SK-N-SH (cell line): Measurements from ENCODE around the gene CSN1S1. TPM values are rescaled to one million over a fixed set of nuclear protein-coding genes. Genes with fewer than 3 reads are reported as not detected.

ENCODE experiments used
- CTCF ChIA-PET: fragments of 300-600, 350-600 bp; formaldehyde crosslinking; extraction: SDS; loops from one replicate; lab custom pipeline; 2021; lab: Yijun Ruan, JAX
- POLR2A ChIA-PET: fragments of 350-600 bp; sonication (Branson Sonifier 250); formaldehyde crosslinking; extraction: SDS; loops from one replicate; lab custom pipeline; 2020; ENCODE audit warnings: antibody characterized with exemption, inconsistent platforms; lab: Yijun Ruan, JAX
- DNase-seq: peaks from one replicate; pipeline ENCODE4 v3.0.0; 2012
- H2AFZ ChIP-seq: fragments of 200-600 bp; sonication (generic); 2 replicates; pipeline ENCODE4 v1.8.1; 2016; ENCODE audit warnings: antibody characterized with exemption, mild to moderate bottlenecking, low read depth
- H3F3A ChIP-seq: fragments of 200-600 bp; sonication (generic); replicated peaks from 2 replicates; pipeline ENCODE3; 2016; ENCODE audit warnings: antibody characterized with exemption, mild to moderate bottlenecking; ENCODE audit not compliant: insufficient read depth
- H3K27ac ChIP-seq, 2 experiments: fragments of 200-500 bp in 1 of 2; fragments of 200-600 bp in 1 of 2; sonication (Bioruptor generic) in 1 of 2; sonication (generic), shearing (Covaris generic) in 1 of 2; 2 replicates each; pipeline versions ENCODE4 v1.5.1 to v1.6.1; 2014 to 2016; ENCODE audit warnings: low read depth in 2 of 2, inconsistent platforms in 1 of 2, low read length in 1 of 2, mild to moderate bottlenecking in 1 of 2, mixed read lengths in 1 of 2
- H3K27me3 ChIP-seq: fragments of 200-600 bp; sonication (generic), shearing (Covaris generic); 2 replicates; pipeline ENCODE4 v1.6.1; 2016; ENCODE audit warnings: mixed run types; ENCODE audit not compliant: insufficient read depth
- H3K36me3 ChIP-seq, 2 experiments: fragments of 200-500 bp in 1 of 2; fragments of 200-600 bp in 1 of 2; sonication (Bioruptor generic) in 1 of 2; sonication (generic) in 1 of 2; replicated peaks in 1 of 2; 2 replicates each; pipeline versions ENCODE3 to v1.5.1; 2014 to 2016; ENCODE audit warnings: low read length in 1 of 2, mild to moderate bottlenecking in 1 of 2; ENCODE audit not compliant: insufficient read depth in 2 of 2, control insufficient read depth in 1 of 2
- H3K4me1 ChIP-seq, 2 experiments: fragments of 200-500 bp in 1 of 2; fragments of 200-600 bp in 1 of 2; sonication (Bioruptor generic) in 1 of 2; sonication (generic), shearing (Covaris generic) in 1 of 2; 2 replicates each; pipeline versions ENCODE4 v1.5.1 to v1.6.1; 2014 to 2016; ENCODE audit warnings: low read depth in 1 of 2, low read length in 1 of 2, mixed run types in 1 of 2; ENCODE audit not compliant: insufficient read depth in 2 of 2, control insufficient read depth in 1 of 2
- H3K4me2 ChIP-seq: fragments of 200-600 bp; sonication (generic), shearing (Covaris generic); 2 replicates; pipeline ENCODE4 v1.6.1; 2017; ENCODE audit warnings: mixed run types
- H3K4me3 ChIP-seq, 2 experiments: fragments of 200-500 bp in 1 of 2; fragments of 200-600 bp in 1 of 2; sonication (Bioruptor generic) in 1 of 2; sonication (generic), shearing (Covaris generic) in 1 of 2; 2 replicates each; pipeline versions ENCODE4 v1.5.1 to v1.8.1; 2014 to 2016; ENCODE audit warnings: low read depth in 2 of 2, inconsistent platforms in 1 of 2, low read length in 1 of 2, mild to moderate bottlenecking in 1 of 2, mixed read lengths in 1 of 2, moderate library complexity in 1 of 2
- H3K79me2 ChIP-seq: fragments of 200-600 bp; sonication (generic); 2 replicates; pipeline ENCODE4 v1.8.1; 2017; ENCODE audit warnings: mild to moderate bottlenecking; ENCODE audit not compliant: insufficient read depth
- H3K9ac ChIP-seq: fragments of 200-600 bp; sonication (generic); 2 replicates; pipeline ENCODE4 v1.6.1; 2017; ENCODE audit warnings: mixed run types
- H3K9me2 ChIP-seq: fragments of 200-600 bp; sonication (generic); 2 replicates; pipeline ENCODE4 v1.6.1; 2017; ENCODE audit warnings: mixed run types
- H3K9me3 ChIP-seq: fragments of 200-600 bp; sonication (generic); 2 replicates; pipeline ENCODE4 v1.6.1; 2017; ENCODE audit warnings: mixed run types, mild to moderate bottlenecking, moderate library complexity
- H4K20me1 ChIP-seq: fragments of 200-600 bp; sonication (generic); 2 replicates; pipeline ENCODE4 v1.6.1; 2017; ENCODE audit warnings: mild to moderate bottlenecking, mixed run types; ENCODE audit not compliant: insufficient read depth
- CTCF ChIP-seq: fragments of 200-600 bp; sonication (generic); IDR thresholded peaks from 2 replicates; pipeline ENCODE4 v1.6.1; 2017; ENCODE audit warnings: antibody characterized with exemption, mild to moderate bottlenecking, moderate library complexity
- EP300 ChIP-seq, 2 experiments: IDR thresholded peaks; 2 replicates each; pipeline versions ENCODE4 v1.4.0 to v1.6.1; 2012; ENCODE audit warnings: borderline replicate concordance in 1 of 2, low read depth in 1 of 2, low read length in 1 of 2
- FOXJ3 ChIP-seq: sonication (generic); formaldehyde crosslinking; IDR thresholded peaks from 2 replicates; pipeline ENCODE4 v1.5.1; 2020; ENCODE audit warnings: mild to moderate bottlenecking, missing genetic modification reagents
- GABPA ChIP-seq: IDR thresholded peaks from 2 replicates; pipeline ENCODE4 v1.4.0; 2012; ENCODE audit warnings: low read depth, mild to moderate bottlenecking
- IRF3 ChIP-seq: fragments of 150-350 bp; IDR thresholded peaks from 2 replicates; pipeline ENCODE4 v1.6.1; 2016; ENCODE audit warnings: mild to moderate bottlenecking, low read depth, low read length
- MXI1 ChIP-seq: IDR thresholded peaks from 2 replicates; pipeline ENCODE4 v1.6.1; 2012; ENCODE audit warnings: mild to moderate bottlenecking, low read depth, low read length, improper control_type of control experiment
- NFIC ChIP-seq: IDR thresholded peaks from 2 replicates; pipeline ENCODE4 v1.4.0; 2012; ENCODE audit warnings: borderline replicate concordance
- PBX3 ChIP-seq: IDR thresholded peaks from 2 replicates; pipeline ENCODE4; 2012
- RAD21 ChIP-seq: IDR thresholded peaks from 2 replicates; pipeline ENCODE4 v1.6.1; 2012; ENCODE audit warnings: mild to moderate bottlenecking, low read length
- RCOR1 ChIP-seq: fragments of 150-350 bp; IDR thresholded peaks from 2 replicates; pipeline ENCODE4 v1.6.1; 2017; ENCODE audit warnings: antibody characterized with exemption, low read length
- RXRA ChIP-seq: IDR thresholded peaks from 2 replicates; pipeline ENCODE4 v1.4.0; 2012; ENCODE audit warnings: low read depth, mild to moderate bottlenecking, borderline replicate concordance
- SMC3 ChIP-seq: IDR thresholded peaks from 2 replicates; pipeline ENCODE4 v1.6.1; 2012; ENCODE audit warnings: low read depth, low read length, improper control_type of control experiment
- WGBS: methylation state at CpG from one replicate; pipeline ENCODE4 v1.1.6; 2017; ENCODE audit warnings: low lambda C conversion rate; 5-methylcytosine and 5-hydroxymethylcytosine counted together
- polyA plus RNA-seq, 3 experiments: library from polyadenylated mRNA; depleted of rRNA; stranded (reverse); fragments of >200 nt; gene quantifications; 2 replicates each; pipeline ENCODE4 v1.2.3, GENCODE V29; 2012

CSN1S1 gene
- not detected in 2 replicates for polyA plus RNA-seq (2012; rRNA removed)
- polyA plus RNA-seq (2012; cell fraction: cytosol; rRNA removed), result not detected in 2 replicates
- 0.05 TPM in 1 of 2 replicates, not detected in the other for polyA plus RNA-seq (2012; cell fraction: nucleus; rRNA removed)

DNA sequence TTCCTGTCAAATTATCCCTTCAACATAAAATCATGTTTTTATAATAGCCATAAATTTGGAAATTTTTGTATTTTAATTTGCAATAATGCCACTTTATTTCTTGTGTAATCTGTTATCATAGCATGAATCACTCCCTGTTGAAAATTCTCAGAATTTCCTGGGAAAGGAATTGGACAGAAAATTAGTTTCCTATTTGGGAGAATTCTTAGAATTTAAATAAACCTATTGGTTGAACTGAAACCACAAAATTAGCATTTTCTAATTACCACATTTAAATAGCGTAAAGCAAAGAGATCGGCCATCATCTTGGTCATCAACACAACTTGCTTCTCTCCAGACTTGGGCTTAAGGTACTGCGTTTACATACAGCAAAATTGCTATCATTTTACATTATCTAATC is at the start of gene CSN1S1:
TSS of gene CSN1S1 (plus strand) at position 301 of the 400 bp plus-strand sequence. CDS start 1,488 bp downstream, outside the sequence.
- Histone ChIP-seq H2AFZ (no peak within 1 kb of the TSS), H3K27me3 (no peaks in the 10 kb centered on the region; the same call in 1 of the 2 replicates), H3K9me2 (no peaks in the 10 kb centered on the region), H3K4me1 (no peaks in the 10 kb centered on the region)
- WGBS, result 21% methylated on average over 3 of the region's 3 CpGs
- ChIA-PET CTCF (no interaction called here), POLR2A (no interaction called here)
- no peak for TF ChIP-seq PBX3
- TF ChIP-seq, all 33 proteins: peak for 0
- Histone ChIP-seq H4K20me1 (no peaks in the 10 kb centered on the region), H3K9ac (no peak within 1 kb of the TSS), H3K36me3 (no peaks in the 10 kb centered on the region), H3K4me3 (no peak within 1 kb of the TSS), H3K27ac (no peak within 1 kb of the TSS), H3K4me2 (no peak within 1 kb of the TSS), H3K79me2 (no peaks in the 10 kb centered on the region), H3F3A (no peaks in the 10 kb centered on the region), H3K9me3 (no peaks in the 10 kb centered on the region)
- no peak for DNase-seq

DNA sequence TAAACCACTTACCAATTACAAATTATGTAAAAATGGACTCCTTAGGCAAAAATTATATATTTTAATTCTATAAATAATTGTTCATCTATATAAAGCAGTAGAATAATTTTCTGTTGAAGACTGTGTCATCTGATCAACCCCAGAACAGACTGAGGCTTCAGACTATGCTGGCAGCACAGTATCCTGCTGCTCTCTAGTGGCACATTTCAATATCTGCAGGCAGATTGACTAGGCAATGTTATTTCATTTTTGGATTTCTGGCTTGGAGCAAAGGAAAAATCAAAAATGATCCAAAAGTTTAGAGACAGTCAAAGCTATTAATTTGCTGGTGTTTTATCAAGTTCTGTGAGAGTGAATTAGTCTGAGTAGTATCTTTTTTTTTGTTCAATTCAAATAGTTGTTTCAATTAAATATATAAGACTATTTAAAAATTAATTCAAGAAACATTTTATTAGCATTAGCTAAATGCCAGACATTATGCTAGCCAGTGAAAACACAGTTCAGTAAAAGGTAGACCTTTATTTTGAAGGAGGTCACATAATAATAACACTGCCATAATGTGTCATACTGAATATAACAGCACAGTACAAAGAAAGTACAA is 49.6 kb upstream of the CSN1S1 start:
- no peaks in the 10 kb centered on the region for H3F3A ChIP-seq
- peak; percentile 10 for DNase-seq
- H3K9ac ChIP-seq, result no peak overlapping the region
- no peak overlapping the region for H3K27ac ChIP-seq
- H2AFZ ChIP-seq, result no peak overlapping the region
- H3K4me2 ChIP-seq, result no peak overlapping the region
- peak overlapping the region in 1 of 2 experiments; percentile 37; a peak in 1 of 4 replicates for H3K4me3 ChIP-seq
- H3K27me3 ChIP-seq, result no peaks in the 10 kb centered on the region
- no peaks in the 10 kb centered on the region for H3K4me1 ChIP-seq
- no peaks in the 10 kb centered on the region for H3K36me3 ChIP-seq
- H3K9me3 ChIP-seq, result no peaks in the 10 kb centered on the region
- ChIA-PET POLR2A (no interaction called here), CTCF (interaction anchor here (0.6 to 1.9 kb wide), 15 partner anchors 10 to 1019 kb away, joined by 3 to 14 read pairs (median 5); partner anchors contain the start of gene SULT1E1)
- TF ChIP-seq EP300 (IDR thresholded peaks at IDR 0.05; ENCODE audit: borderline replicate concordance in 1 of 2, low read depth in 1 of 2, low read length in 1 of 2) (no peak), CTCF (peak; percentile 89), SMC3 (peak; percentile 86), FOXJ3 (CRISPR knock-in tag) (no peak), RAD21 (peak; percentile 89), RXRA (no peak), IRF3 (no peak), GABPA (no peak), RCOR1 (no peak), NFIC (no peak), MXI1 (no peak)
- no peaks in the 10 kb centered on the region for H4K20me1 ChIP-seq
- H3K9me2 ChIP-seq, result no peaks in the 10 kb centered on the region
- H3K79me2 ChIP-seq, result no peaks in the 10 kb centered on the region
